ENCODE data around the gene ZNF627. TPM values are rescaled to one million over a fixed set of nuclear protein-coding genes. Genes with fewer than 3 reads are reported as not detected.
"Not testable (repeated sequence)": the region's sequence is repeated elsewhere in the genome, so short reads cannot be mapped to it uniquely, and the experiment has no call there.

ZNF627 gene
- total RNA-seq, 2 donors from 2014 or later, result 4.6 to 8.8 TPM

GRCh38 chr19:11596156-11596555 is 1.1 kb upstream of the ZNF627 start:
- DNase-seq (no peak), ATAC-seq (no peak)
- Histone ChIP-seq H3K9me3 (no peaks in the 10 kb centered on the region), H3K36me3 (replicated peaks in 1 of 2; ENCODE audit: insufficient read depth in 1 of 2, low read depth in 2 of 2) (no peaks in the 10 kb centered on the region), H3K4me1 (peaks cover 20% of the 10 kb centered on the region), H3K27me3 (no peaks in the 10 kb centered on the region), H3K4me3 (no peak overlapping the region), H3K27ac (no peak overlapping the region)
- 81 to 82% methylated on average over 10 of the region's 10 CpGs for WGBS, 2 donors
- intact Hi-C loops (cut with DNase I), result no loop called here
- TF ChIP-seq CTCF (IDR thresholded peaks at IDR 0.05), result no peak
- TF ChIP-seq POLR2A (IDR thresholded peaks at IDR 0.05), result no peak

- H3K4me3 ChIP-seq, result peak overlapping the region; percentile 83 to 86
- H3K4me1 ChIP-seq, result peaks cover 20% of the 10 kb centered on the region
- no peak for DNase-seq
- intact Hi-C loops (cut with DNase I), result no loop called here
- no peak for ATAC-seq
- H3K9me3 ChIP-seq, result no peaks in the 10 kb centered on the region
- H3K27ac ChIP-seq, result peak overlapping the region in 3 of 4 donors; percentile 86 to 92 (median 91)
- 54 to 67% methylated on average over 10 of the region's 10 CpGs for WGBS, 2 donors
- H3K27me3 ChIP-seq, result no peaks in the 10 kb centered on the region
- TF ChIP-seq CTCF (IDR thresholded peaks at IDR 0.05), result no peak
- TF ChIP-seq POLR2A (IDR thresholded peaks at IDR 0.05), result no peak
- H3K36me3 ChIP-seq (replicated peaks in 1 of 2; ENCODE audit: insufficient read depth in 1 of 2, low read depth in 2 of 2), result no peaks in the 10 kb centered on the region
Measured at GRCh38 chr19:11598103-11598483, 810 bp downstream of the ZNF627 start.

- no peak for TF ChIP-seq CTCF (IDR thresholded peaks at IDR 0.05)
- no peak for TF ChIP-seq POLR2A (IDR thresholded peaks at IDR 0.05)
- no peaks in the 10 kb centered on the region for H3K27me3 ChIP-seq
- 92 to 95% methylated on average over 2 of the region's 2 CpGs for WGBS, 2 donors
- H3K36me3 ChIP-seq (replicated peaks in 1 of 2; ENCODE audit: insufficient read depth in 1 of 2, low read depth in 2 of 2), result no peaks in the 10 kb centered on the region
- H3K27ac ChIP-seq, result no peak overlapping the region
- H3K9me3 ChIP-seq, result no peaks in the 10 kb centered on the region
- peaks cover 20% of the 10 kb centered on the region for H3K4me1 ChIP-seq
- intact Hi-C loops (cut with DNase I), result no loop called here
- DNase-seq (no peak), ATAC-seq (no peak)
- H3K4me3 ChIP-seq, result no peak overlapping the region
Measured at GRCh38 chr19:11598746-11599145, 1.5 kb downstream of the ZNF627 start.

- H3K27me3 ChIP-seq; H3K27ac ChIP-seq; DNase-seq; ATAC-seq; H3K36me3 ChIP-seq (replicated peaks in 1 of 2; ENCODE audit: insufficient read depth in 1 of 2, low read depth in 2 of 2); H3K4me3 ChIP-seq; intact Hi-C loops (cut with DNase I); H3K9me3 ChIP-seq: not testable (repeated sequence)
- H3K4me1 ChIP-seq, result peaks cover 20% of the 10 kb centered on the region
- WGBS, 2 donors, result 87 to 96% methylated on average over 8 of the region's 8 CpGs
Measured at GRCh38 chr19:11599704-11600103, 2.4 kb downstream of the ZNF627 start.

GRCh38 chr19:11606484-11606883 is 9.2 kb downstream of the ZNF627 start:
- H3K27me3 ChIP-seq, result no peaks in the 10 kb centered on the region
- no peak for DNase-seq
- ATAC-seq, result no peak
- H3K27ac ChIP-seq, result no peak overlapping the region
- WGBS, 2 donors, result 94 to 95% methylated on average over 7 to 8 of the region's 8 CpGs
- H3K4me3 ChIP-seq, result no peak overlapping the region
- no peaks in the 10 kb centered on the region for H3K4me1 ChIP-seq
- H3K36me3 ChIP-seq (replicated peaks in 1 of 2; ENCODE audit: insufficient read depth in 1 of 2, low read depth in 2 of 2), result no peaks in the 10 kb centered on the region
- intact Hi-C loops (cut with DNase I), result no loop called here
- H3K9me3 ChIP-seq, result peaks cover 0 to 7% (median 0%) of the 10 kb centered on the region in 3 donors
- no peak for TF ChIP-seq POLR2A (IDR thresholded peaks at IDR 0.05)
- no peak for TF ChIP-seq CTCF (IDR thresholded peaks at IDR 0.05)
